HepG2 (cell line): ENCODE measurements around the gene TIMM23. TPM values are rescaled to one million over a fixed set of nuclear protein-coding genes. Genes with fewer than 3 reads are reported as not detected.

Experiments
- ARID4A ChIP-seq: sonication (generic); formaldehyde crosslinking; IDR thresholded peaks from 2 replicates; pipeline ENCODE4 v1.5.0; 2020; ENCODE audit warnings: mild to moderate bottlenecking, missing genetic modification reagents, borderline replicate concordance
- ARNT2 ChIP-seq: sonication (generic); formaldehyde crosslinking; IDR thresholded peaks from 2 replicates; pipeline ENCODE4 v1.8.0; 2022; ENCODE audit warnings: mild to moderate bottlenecking, low read depth, missing genetic modification reagents, moderate library complexity
- HNRNPLL ChIP-seq: fragments of 200-400 bp; formaldehyde crosslinking; IDR thresholded peaks from 2 replicates; pipeline ENCODE4 v1.6.1; 2017; ENCODE audit warnings: mild to moderate bottlenecking, low read depth, low read length; ENCODE audit not compliant: poor library complexity, severe bottlenecking
- HOMEZ ChIP-seq: IDR thresholded peaks from 2 replicates; pipeline ENCODE4 v1.6.1; 2016; ENCODE audit warnings: low read depth
- MEIS2 ChIP-seq: sonication (generic); formaldehyde crosslinking; IDR thresholded peaks from 2 replicates; pipeline ENCODE4 v1.9.0; 2021; ENCODE audit warnings: mild to moderate bottlenecking, missing genetic modification reagents
- MTA1 ChIP-seq: sonication (generic); formaldehyde crosslinking; IDR thresholded peaks from 2 replicates; pipeline ENCODE4 v1.4.0; 2020; ENCODE audit warnings: missing genetic modification reagents, mild to moderate bottlenecking, borderline replicate concordance
- NR2F2 ChIP-seq: IDR thresholded peaks from 2 replicates; pipeline ENCODE4 v1.6.1; 2012; ENCODE audit warnings: low read depth, inconsistent platforms, borderline replicate concordance
- PAF1 ChIP-seq: IDR thresholded peaks from 2 replicates; pipeline ENCODE4 v1.6.1; 2016; ENCODE audit warnings: missing genetic modification reagents, missing compliant biosample characterization
- PBX2 ChIP-seq: IDR thresholded peaks from 2 replicates; pipeline ENCODE4 v1.6.1; 2016; ENCODE audit warnings: control low read depth
- PHF8 ChIP-seq: sonication (generic); formaldehyde crosslinking; IDR thresholded peaks from 2 replicates; pipeline ENCODE4 v1.5.0; 2020; ENCODE audit warnings: missing genetic modification reagents
- REL ChIP-seq: sonication (generic); formaldehyde crosslinking; conservative IDR thresholded peaks from 2 replicates; pipeline ENCODE4 v1.8.0; 2022; ENCODE audit warnings: mild to moderate bottlenecking, missing genetic modification reagents, moderate library complexity
- SNRNP70 ChIP-seq: fragments of 200-400 bp; formaldehyde crosslinking; IDR thresholded peaks from 2 replicates; pipeline ENCODE4 v1.6.1; 2017; ENCODE audit warnings: mild to moderate bottlenecking, low read depth, low read length, moderate library complexity
- SPEN ChIP-seq: sonication (generic); formaldehyde crosslinking; IDR thresholded peaks from 2 replicates; pipeline ENCODE4 v1.5.1; 2020; ENCODE audit warnings: low read depth, mild to moderate bottlenecking, missing genetic modification reagents
- SUZ12 ChIP-seq: fragments of 150-350 bp; IDR thresholded peaks from 2 replicates; pipeline ENCODE4 v1.6.1; 2014; ENCODE audit warnings: low read depth, low read length
- ZBTB38 ChIP-seq: sonication (generic); formaldehyde crosslinking; IDR thresholded peaks from 2 replicates; pipeline ENCODE4 v1.5.1; 2020; ENCODE audit warnings: mild to moderate bottlenecking, missing genetic modification reagents
- ZNF432 ChIP-seq: sonication (generic); formaldehyde crosslinking; IDR thresholded peaks from 2 replicates; pipeline ENCODE4 v1.5.0; 2020; ENCODE audit warnings: missing genetic modification reagents, mild to moderate bottlenecking, borderline replicate concordance
- ZNF574 ChIP-seq: sonication (generic); formaldehyde crosslinking; IDR thresholded peaks from 2 replicates; pipeline ENCODE4 v1.4.0; 2020; ENCODE audit warnings: missing genetic modification reagents
- ZNF761 ChIP-seq: sonication (generic); formaldehyde crosslinking; conservative IDR thresholded peaks from 2 replicates; pipeline ENCODE4 v1.4.0; 2020; ENCODE audit warnings: mild to moderate bottlenecking, missing genetic modification reagents
- ZSCAN20 ChIP-seq: sonication (generic); formaldehyde crosslinking; IDR thresholded peaks from 2 replicates; pipeline ENCODE4 v1.4.0; 2020; ENCODE audit warnings: missing genetic modification reagents, mild to moderate bottlenecking, borderline replicate concordance
- ZZZ3 ChIP-seq: sonication (generic); formaldehyde crosslinking; IDR thresholded peaks from 2 replicates; pipeline ENCODE4 v1.4.0; 2020; ENCODE audit warnings: missing genetic modification reagents, mild to moderate bottlenecking, borderline replicate concordance
- polyA plus RNA-seq, 8 experiments: library from polyadenylated mRNA; depleted of rRNA in 3 of 8; stranded (reverse) in 7 of 8; unstranded in 1 of 8; fragments of >200 nt; fragmentation: Illumina TruSeq in 4 of 8; extraction: Trizol in 4 of 8; gene quantifications; 2 replicates each; pipeline versions ENCODE4 v1.2.1 to v1.2.3, GENCODE V29; 2011 to 2016; ENCODE audit warnings: low read depth in 4 of 8, missing spikeins in 1 of 8, mixed read lengths in 1 of 8; ENCODE audit not compliant: insufficient read depth in 1 of 8
- total RNA-seq, 5 experiments: library from RNA; depleted of rRNA; stranded (reverse); fragments of >200 nt; fragmentation: Illumina TruSeq; extraction: Trizol; gene quantifications; 2 replicates each; pipeline ENCODE4 v1.2.3, GENCODE V29; 2016; ENCODE audit warnings: low read depth in 1 of 5

Gene TIMM23
- total and polyA plus RNA-seq, 2 of the 13 experiments (the other 11 are each of a cell fraction or from before 2014, with no cell fraction given): 80.2 to 98.6 TPM

GRCh38 chr10:46052057-46052790 lies 79.9 kb downstream of the TIMM23 start (continued):
- TF ChIP-seq ZSCAN20 (CRISPR knock-in tag): peak; percentile 80
- TF ChIP-seq MEIS2 (CRISPR knock-in tag): peak; percentile 90
- TF ChIP-seq ARID4A (CRISPR knock-in tag): peak; percentile 56; the same call in 1 of the 2 replicates
- TF ChIP-seq PHF8: 0 out of 2 replicates have a peak, but pooled peaks have one; percentile 2
- peak; percentile 44 for TF ChIP-seq ZNF574 (CRISPR knock-in tag)
- TF ChIP-seq ZZZ3 (CRISPR knock-in tag): no peak
- no peak for TF ChIP-seq MTA1 (CRISPR knock-in tag)
- TF ChIP-seq SPEN: peak; percentile 49; the same call in 1 of the 2 replicates
- TF ChIP-seq ZBTB38 (CRISPR knock-in tag): no peak
- TF ChIP-seq HNRNPLL: no peak
- no peak; the same call in 1 of the 2 replicates for TF ChIP-seq ZNF761 (CRISPR knock-in tag)
- TF ChIP-seq ARNT2: peak; percentile 64
- TF ChIP-seq NR2F2: peak; percentile 92
- TF ChIP-seq HOMEZ (CRISPR knock-in tag): peak; percentile 77; the same call in 1 of the 2 replicates
- TF ChIP-seq SNRNP70: no peak
- TF ChIP-seq PBX2 (CRISPR knock-in tag): no peak
- TF ChIP-seq SUZ12: no peak
- TF ChIP-seq ZNF432 (CRISPR knock-in tag): no peak
- no peak for TF ChIP-seq PAF1 (CRISPR knock-in tag)
- TF ChIP-seq REL: no peak
